ENCODE results near the gene SSH3.

GRCh38 chr11:67309661-67310061, 6.3 kb downstream of the SSH3 start:
- TF ChIP-seq, protein P1, sequence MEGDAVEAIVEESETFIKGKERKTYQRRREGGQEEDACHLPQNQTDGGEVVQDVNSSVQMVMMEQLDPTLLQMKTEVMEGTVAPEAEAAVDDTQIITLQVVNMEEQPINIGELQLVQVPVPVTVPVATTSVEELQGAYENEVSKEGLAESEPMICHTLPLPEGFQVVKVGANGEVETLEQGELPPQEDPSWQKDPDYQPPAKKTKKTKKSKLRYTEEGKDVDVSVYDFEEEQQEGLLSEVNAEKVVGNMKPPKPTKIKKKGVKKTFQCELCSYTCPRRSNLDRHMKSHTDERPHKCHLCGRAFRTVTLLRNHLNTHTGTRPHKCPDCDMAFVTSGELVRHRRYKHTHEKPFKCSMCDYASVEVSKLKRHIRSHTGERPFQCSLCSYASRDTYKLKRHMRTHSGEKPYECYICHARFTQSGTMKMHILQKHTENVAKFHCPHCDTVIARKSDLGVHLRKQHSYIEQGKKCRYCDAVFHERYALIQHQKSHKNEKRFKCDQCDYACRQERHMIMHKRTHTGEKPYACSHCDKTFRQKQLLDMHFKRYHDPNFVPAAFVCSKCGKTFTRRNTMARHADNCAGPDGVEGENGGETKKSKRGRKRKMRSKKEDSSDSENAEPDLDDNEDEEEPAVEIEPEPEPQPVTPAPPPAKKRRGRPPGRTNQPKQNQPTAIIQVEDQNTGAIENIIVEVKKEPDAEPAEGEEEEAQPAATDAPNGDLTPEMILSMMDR (IDR thresholded peaks at IDR 0.05) = no peak
- TF ChIP-seq POLR2A (IDR thresholded peaks at IDR 0.05) = no peak
